ENCODE measurements around the gene UBXN11.
"Not testable (repeated sequence)": the region's sequence is repeated elsewhere in the genome, so short reads cannot be mapped to it uniquely, and the experiment has no call there.

The UBXN11 gene

GRCh38 chr1:26305667-26306289 is 658 bp downstream of the UBXN11 start:
- no peak for TF ChIP-seq ZNF274 (IDR thresholded peaks at IDR 0.05; ENCODE audit: low read depth, low read length)
- H3K4me3 ChIP-seq (ENCODE audit: low read length) = peak overlapping the region; percentile 67

DNA sequence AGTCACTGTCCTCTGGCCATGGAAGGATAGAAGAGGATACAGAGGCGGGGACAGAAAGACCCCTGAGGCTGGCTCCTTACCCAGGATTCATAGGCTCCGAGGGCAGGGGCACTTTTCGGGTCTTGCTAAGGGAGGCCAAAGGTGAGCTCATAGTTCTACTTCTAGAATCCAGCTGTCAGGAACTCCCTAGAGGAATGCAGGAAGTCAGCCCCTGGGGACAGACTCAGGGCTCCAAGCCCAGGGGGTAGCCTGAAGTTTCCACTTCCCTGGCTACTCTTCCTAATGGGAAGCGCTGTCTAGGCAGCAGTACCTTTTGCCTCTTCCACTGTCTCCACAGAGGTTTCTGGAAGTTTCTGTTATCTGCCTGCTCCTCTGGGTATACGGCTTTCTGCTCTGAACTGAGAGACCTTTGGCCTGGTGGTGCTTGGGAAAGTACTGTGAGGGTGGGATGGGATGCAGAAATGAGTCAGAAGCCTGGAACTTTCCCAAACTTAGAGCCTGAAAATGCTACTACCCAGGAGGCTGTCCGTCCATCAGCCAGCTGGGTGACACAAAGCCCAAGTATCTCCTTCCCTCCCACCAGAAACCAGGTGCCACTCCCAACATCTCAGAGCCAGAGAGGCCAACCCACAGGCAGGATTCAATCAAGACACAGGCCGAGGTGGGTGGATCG is 3.6 kb downstream of the UBXN11 start:
- TF ChIP-seq ZNF274 (IDR thresholded peaks at IDR 0.05; ENCODE audit: low read depth, low read length) = no peak
- no peak overlapping the region for H3K4me3 ChIP-seq (ENCODE audit: low read length)

DNA sequence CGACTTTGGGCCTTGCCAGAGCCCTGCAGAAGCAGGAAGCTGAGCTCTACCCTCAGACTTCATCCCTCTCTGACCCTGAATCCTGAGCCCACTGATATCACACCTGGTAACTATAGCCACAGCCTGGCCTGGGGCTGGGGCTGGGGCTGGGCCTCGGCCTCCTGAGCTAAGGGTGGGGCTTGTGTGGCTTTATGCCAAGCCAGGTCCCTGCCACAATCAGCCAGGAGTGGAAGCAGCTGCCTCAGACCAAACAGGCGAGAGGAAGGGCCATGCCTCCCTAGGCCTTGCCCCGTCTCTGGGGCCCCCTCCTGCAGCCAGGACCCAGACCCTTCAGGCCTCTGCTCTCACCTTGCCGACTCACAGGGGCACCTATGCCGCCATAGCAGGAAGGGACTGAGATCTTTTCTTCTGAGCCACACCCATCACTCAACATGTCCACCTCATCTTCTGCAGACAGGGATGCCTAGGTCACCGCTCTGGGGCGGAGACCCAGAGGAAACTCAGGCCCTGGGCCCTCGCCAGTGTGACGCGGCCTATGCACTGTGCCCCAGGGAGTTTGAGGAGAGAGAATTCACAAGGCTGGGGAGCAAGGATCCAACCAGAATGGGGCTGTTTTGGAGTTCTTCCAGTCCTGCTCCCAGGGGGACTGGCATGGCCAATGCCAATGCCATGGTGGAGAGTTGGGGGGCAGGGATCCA is 5.7 kb downstream of the UBXN11 start:
- TF ChIP-seq ZNF274 (IDR thresholded peaks at IDR 0.05; ENCODE audit: low read depth, low read length) = no peak
- no peak overlapping the region for H3K4me3 ChIP-seq (ENCODE audit: low read length)

DNA sequence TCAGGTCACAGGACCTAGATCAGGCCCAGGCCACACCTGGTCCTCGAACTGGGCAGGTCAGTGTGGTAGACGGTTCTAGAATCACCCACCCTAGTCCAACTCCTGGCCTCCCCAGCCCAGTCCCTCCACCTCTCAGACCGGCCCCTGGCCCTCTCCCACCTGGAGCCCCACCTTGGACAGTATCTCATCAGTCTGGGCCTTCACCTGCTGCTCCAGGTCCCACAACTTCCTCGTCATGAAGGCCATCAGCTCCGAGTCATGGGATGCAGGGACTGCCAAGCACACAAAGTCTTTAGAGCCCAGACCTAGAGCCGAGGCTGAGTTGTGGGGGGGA is 8.7 kb downstream of the UBXN11 start:
- H3K4me3 ChIP-seq (ENCODE audit: low read length) = no peak overlapping the region
- no peak for TF ChIP-seq ZNF274 (IDR thresholded peaks at IDR 0.05; ENCODE audit: low read depth, low read length)

GRCh38 chr1:26297057-26297790 is 9.2 kb downstream of the UBXN11 start:
- TF ChIP-seq ZNF274 (IDR thresholded peaks at IDR 0.05; ENCODE audit: low read depth, low read length) = no peak
- no peak overlapping the region for H3K4me3 ChIP-seq (ENCODE audit: low read length)

DNA sequence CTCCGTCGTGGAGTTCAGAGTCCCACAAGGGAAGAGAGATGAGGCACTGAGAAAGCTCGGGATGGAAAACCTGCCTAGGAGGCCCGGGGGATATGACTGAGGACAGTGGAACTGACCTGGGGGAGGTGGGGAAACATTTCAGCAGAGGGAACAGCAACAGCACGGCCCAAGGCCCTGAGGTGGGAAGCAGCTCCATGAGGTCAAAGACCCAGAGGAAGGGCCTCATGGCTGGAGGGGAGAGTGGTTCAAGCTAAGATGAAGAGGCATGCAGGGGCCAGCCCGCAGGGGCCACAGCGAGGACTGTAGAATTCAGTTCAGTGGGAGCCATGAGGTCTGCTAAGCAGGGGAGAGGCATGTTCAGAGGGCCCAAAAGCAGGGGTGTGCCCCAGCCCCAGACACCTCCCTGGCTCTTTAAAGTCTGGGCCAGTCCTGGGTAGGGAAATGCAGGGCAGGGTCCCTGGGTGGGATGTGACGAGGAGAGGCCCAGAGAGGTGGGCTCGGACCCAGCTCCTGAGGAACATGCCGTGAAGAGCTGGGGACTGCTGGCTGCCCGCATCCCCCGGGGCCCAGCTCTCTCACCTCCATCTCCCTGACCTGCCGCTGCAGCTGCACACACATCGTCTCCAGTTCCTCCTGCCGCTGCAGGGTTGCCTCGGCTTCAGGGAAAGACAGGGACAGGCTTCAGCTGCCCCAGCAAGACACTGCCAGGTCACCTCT is 9.9 kb downstream of the UBXN11 start:
- no peak overlapping the region for H3K4me3 ChIP-seq (ENCODE audit: low read length)
- TF ChIP-seq ZNF274 (IDR thresholded peaks at IDR 0.05; ENCODE audit: low read depth, low read length) = no peak

GRCh38 chr1:26295194-26296138 is 11.0 kb downstream of the UBXN11 start:
- no peak overlapping the region for H3K4me3 ChIP-seq (ENCODE audit: low read length)
- no peak for TF ChIP-seq ZNF274 (IDR thresholded peaks at IDR 0.05; ENCODE audit: low read depth, low read length)

DNA sequence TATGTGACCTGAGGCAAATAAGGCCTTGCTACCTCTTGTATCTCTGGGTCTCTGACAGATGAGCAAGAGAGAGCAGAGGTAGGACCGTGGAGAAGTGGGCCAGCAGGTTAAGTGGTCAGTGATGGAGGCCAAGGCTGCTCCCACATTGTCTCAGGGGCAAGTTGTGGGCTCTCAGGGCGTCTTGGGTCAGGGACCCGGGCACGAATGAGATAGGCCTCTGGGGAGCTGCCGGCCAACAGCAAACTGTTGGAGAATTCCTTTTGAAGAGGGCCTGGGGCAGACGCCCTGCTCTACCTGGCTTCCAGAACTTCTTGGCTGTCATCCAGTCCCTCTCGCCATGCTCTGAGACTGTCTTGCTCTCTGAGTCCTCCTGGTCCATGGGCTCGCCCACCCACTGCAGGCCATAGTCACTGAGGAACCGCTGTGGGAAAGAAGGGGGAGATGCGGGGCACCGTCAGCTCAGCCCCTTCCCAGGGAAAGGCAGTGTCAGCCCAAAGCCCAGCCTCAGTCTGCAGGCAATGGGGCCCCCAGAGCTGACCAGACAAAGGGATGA is 12.4 kb downstream of the UBXN11 start:
- TF ChIP-seq ZNF274 (IDR thresholded peaks at IDR 0.05; ENCODE audit: low read depth, low read length) = no peak
- no peak overlapping the region for H3K4me3 ChIP-seq (ENCODE audit: low read length)

GRCh38 chr1:26292735-26293134 is 13.7 kb downstream of the UBXN11 start:
- H3K4me3 ChIP-seq (ENCODE audit: low read length) = not testable (repeated sequence)

GRCh38 chr1:26291939-26292338 is 14.5 kb downstream of the UBXN11 start:
- no peak overlapping the region for H3K4me3 ChIP-seq (ENCODE audit: low read length)
- no peak for TF ChIP-seq ZNF274 (IDR thresholded peaks at IDR 0.05; ENCODE audit: low read depth, low read length)

DNA sequence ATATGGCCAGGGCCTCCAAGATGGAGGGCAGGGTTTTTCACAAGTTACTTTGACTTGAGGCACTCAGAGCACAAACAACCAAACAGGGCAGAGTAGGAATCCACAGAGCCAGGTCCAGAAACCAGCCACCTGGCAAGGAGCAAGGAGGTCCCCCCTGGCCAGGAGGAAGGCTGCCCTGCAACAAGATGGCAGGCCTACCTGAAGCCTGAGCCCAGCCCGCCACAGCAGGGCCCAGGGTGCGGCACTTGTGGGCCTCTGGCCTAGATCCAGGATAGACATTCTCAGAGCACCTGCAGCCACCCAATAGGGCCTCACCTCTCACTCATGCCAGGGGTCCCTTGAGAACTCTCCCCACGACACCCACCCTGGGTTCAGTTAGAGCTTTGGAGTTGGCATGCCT is 15.0 kb downstream of the UBXN11 start:
- H3K4me3 ChIP-seq (ENCODE audit: low read length) = no peak overlapping the region
- no peak for TF ChIP-seq ZNF274 (IDR thresholded peaks at IDR 0.05; ENCODE audit: low read depth, low read length)

- no peak overlapping the region for H3K4me3 ChIP-seq (ENCODE audit: low read length)
- no peak for TF ChIP-seq ZNF274 (IDR thresholded peaks at IDR 0.05; ENCODE audit: low read depth, low read length)
Measured at GRCh38 chr1:26290882-26291261, 15.6 kb downstream of the UBXN11 start.

Data from GM08714 (cell line).